IPS-15b (cell line): ENCODE data around the gene TM4SF20.
"Not testable (repeated sequence)": the region's sequence is repeated elsewhere in the genome, so short reads cannot be mapped to it uniquely, and the experiment has no call there.

Source experiments
- H3K27me3 ChIP-seq: one replicate; pipeline ENCODE4 v1.6.1; 2013; ENCODE audit warnings: low read length; ENCODE audit not compliant: control insufficient read depth, insufficient read depth
- H3K36me3 ChIP-seq: one replicate; pipeline ENCODE4 v1.6.1; 2013; ENCODE audit warnings: low read length; ENCODE audit not compliant: control insufficient read depth, insufficient read depth
- H3K4me1 ChIP-seq: one replicate; pipeline ENCODE4 v1.6.1; 2013; ENCODE audit warnings: mild to moderate bottlenecking, low read length; ENCODE audit not compliant: control insufficient read depth, insufficient read depth
- H3K4me3 ChIP-seq: one replicate; pipeline ENCODE4 v1.5.1; 2013; ENCODE audit warnings: low read depth, low read length
- H3K9ac ChIP-seq: one replicate; pipeline ENCODE4 v1.6.1; 2013; ENCODE audit warnings: low read depth, mild to moderate bottlenecking, low read length
- H3K9me3 ChIP-seq: one replicate; pipeline ENCODE4 v1.6.1; 2013; ENCODE audit warnings: mild to moderate bottlenecking, low read length; ENCODE audit not compliant: control insufficient read depth, insufficient read depth

The TM4SF20 gene

GRCh38 chr2:227394401-227394800, 15.3 kb upstream of the TM4SF20 start:
- Histone ChIP-seq H3K36me3 (no peaks in the 10 kb centered on the region), H3K9me3 (no peaks in the 10 kb centered on the region), H3K4me3 (no peak overlapping the region), H3K9ac (no peak overlapping the region), H3K4me1 (no peaks in the 10 kb centered on the region), H3K27me3 (no peaks in the 10 kb centered on the region)

GRCh38 chr2:227390468-227391256, 11.6 kb upstream of the TM4SF20 start:
- no peaks in the 10 kb centered on the region for H3K9me3 ChIP-seq
- no peaks in the 10 kb centered on the region for H3K36me3 ChIP-seq
- no peak overlapping the region for H3K9ac ChIP-seq
- H3K4me3 ChIP-seq = no peak overlapping the region
- no peaks in the 10 kb centered on the region for H3K27me3 ChIP-seq
- H3K4me1 ChIP-seq = no peaks in the 10 kb centered on the region

DNA sequence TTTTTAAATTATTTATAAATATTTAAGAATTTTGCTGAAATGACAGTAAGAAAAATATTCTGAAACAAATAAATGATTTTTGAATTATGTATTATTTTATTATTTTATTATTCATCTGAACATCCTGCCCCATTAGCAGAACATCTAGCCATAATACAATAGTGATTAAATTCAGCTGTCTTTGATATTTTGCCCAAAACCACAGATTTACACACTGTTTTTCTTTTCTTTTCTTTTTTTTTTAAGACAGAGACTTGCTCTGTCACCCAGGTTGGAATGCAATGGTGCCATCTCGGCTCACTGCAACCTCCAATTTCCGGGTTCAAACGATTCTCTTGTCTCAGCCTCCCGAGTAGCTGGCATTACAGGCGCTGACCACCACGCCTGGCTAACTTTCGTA, 10.6 kb upstream of the TM4SF20 start:
- no peaks in the 10 kb centered on the region for H3K27me3 ChIP-seq
- no peaks in the 10 kb centered on the region for H3K9me3 ChIP-seq
- H3K4me3 ChIP-seq = no peak overlapping the region
- no peak overlapping the region for H3K9ac ChIP-seq
- H3K4me1 ChIP-seq = no peaks in the 10 kb centered on the region
- no peaks in the 10 kb centered on the region for H3K36me3 ChIP-seq

DNA sequence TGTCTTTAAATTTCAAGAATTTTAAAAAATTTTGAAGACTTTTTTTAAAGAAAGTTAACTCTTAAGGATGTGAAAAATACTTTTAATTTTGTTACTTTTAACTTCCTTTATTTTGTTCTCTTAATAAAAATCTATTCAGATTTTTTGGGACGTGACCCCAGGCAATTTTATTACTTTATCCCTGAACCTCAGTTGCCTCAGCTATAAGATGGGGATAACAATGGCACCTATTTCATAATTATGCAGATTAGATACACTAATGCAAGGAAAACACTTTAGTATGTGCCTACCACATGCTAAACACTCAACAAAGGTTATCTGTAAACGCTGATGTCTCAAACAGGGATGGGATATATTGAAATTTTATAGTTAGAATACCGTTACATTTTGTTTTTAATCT, 10.1 kb upstream of the TM4SF20 start:
- Histone ChIP-seq H3K9ac (no peak overlapping the region), H3K36me3 (no peaks in the 10 kb centered on the region), H3K9me3 (no peaks in the 10 kb centered on the region), H3K27me3 (no peaks in the 10 kb centered on the region), H3K4me3 (no peak overlapping the region), H3K4me1 (no peaks in the 10 kb centered on the region)

- H3K9me3 ChIP-seq = no peaks in the 10 kb centered on the region
- no peaks in the 10 kb centered on the region for H3K36me3 ChIP-seq
- no peaks in the 10 kb centered on the region for H3K4me1 ChIP-seq
- H3K27me3 ChIP-seq = no peaks in the 10 kb centered on the region
- H3K9ac ChIP-seq = no peak overlapping the region
- H3K4me3 ChIP-seq = no peak overlapping the region
These were observed 9.5 kb upstream of the TM4SF20 start for GRCh38 chr2:227388537-227389011.

DNA sequence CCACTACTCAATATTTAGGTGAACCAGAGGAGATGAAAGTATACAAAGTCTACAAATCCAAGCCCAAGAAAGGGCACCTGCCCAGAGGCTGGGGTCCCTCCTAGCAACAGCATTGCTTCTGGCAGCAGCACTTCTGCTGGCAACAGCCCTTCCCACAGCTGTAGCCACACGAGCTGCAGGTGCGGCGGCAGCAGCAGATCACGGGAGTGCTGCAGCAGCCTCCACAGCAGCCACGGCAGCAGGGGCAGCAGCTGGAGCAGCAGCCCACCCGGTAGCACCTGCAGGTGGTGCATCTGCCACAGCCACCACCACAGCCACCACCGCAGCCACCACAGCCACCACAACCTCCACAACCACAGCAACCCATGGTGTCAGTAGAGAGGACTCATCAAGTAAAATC, 8.5 kb upstream of the TM4SF20 start, which contains the start of gene SCYGR1:
Gene SCYGR1, minus strand, starts transcription at position 367 of the 400 bp plus-strand sequence. Its CDS starts 0 bp downstream, at position 367.
- not testable (repeated sequence) for H3K36me3 ChIP-seq, H3K27me3 ChIP-seq, H3K4me1 ChIP-seq, H3K9ac ChIP-seq, H3K9me3 ChIP-seq, H3K4me3 ChIP-seq

DNA sequence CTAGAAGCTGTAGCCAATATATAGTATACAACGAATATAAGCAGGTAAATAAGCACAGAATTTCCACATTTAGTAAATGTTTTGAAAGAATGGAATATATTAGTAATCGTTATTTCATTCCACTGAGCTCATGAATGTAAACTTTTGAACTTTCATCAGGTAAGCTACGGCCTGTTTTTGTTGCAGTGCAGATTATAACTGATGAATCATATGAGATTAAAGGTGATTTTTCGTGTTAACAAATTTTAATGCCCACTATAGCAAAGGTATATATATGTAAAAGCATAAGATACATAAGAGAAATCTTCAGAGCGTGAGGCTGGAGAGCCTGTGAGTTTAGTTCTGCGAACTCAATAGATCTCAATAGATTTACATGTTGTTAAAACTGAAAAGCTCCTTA, 7.5 kb upstream of the TM4SF20 start:
- no peak overlapping the region for H3K9ac ChIP-seq
- no peaks in the 10 kb centered on the region for H3K4me1 ChIP-seq
- H3K9me3 ChIP-seq = no peaks in the 10 kb centered on the region
- H3K4me3 ChIP-seq = no peak overlapping the region
- H3K27me3 ChIP-seq = no peaks in the 10 kb centered on the region
- H3K36me3 ChIP-seq = no peaks in the 10 kb centered on the region

GRCh38 chr2:227383686-227384085, 4.6 kb upstream of the TM4SF20 start:
- Histone ChIP-seq H3K4me3 (no peak overlapping the region), H3K4me1 (no peaks in the 10 kb centered on the region), H3K9me3 (no peaks in the 10 kb centered on the region), H3K36me3 (no peaks in the 10 kb centered on the region), H3K27me3 (no peaks in the 10 kb centered on the region), H3K9ac (no peak overlapping the region)

GRCh38 chr2:227382241-227382835, 3.2 kb upstream of the TM4SF20 start:
- H3K4me1 ChIP-seq, H3K9ac ChIP-seq, H3K36me3 ChIP-seq, H3K4me3 ChIP-seq, H3K9me3 ChIP-seq, H3K27me3 ChIP-seq: not testable (repeated sequence)

DNA sequence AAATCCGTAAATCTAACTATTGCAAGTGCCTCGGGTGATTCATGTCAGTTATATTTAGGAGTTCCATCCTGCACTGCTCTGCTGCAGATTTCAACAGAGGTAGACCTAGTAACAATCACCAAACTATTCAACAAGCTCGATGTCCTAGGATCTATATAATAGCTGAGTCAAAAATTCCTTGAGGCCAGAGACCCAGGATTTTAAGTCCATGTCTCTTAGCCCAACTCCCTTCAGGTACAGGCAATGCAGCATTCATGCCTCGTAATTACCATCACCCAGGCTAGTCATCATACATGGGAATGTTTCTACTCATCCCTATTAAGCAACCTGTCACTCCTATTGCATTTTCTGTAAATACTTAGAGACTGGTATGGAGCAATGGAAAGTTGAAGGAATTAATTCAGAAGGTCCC, 729 bp downstream of the TM4SF20 start:
- no peaks in the 10 kb centered on the region for H3K36me3 ChIP-seq
- H3K27me3 ChIP-seq = no peaks in the 10 kb centered on the region
- no peaks in the 10 kb centered on the region for H3K9me3 ChIP-seq
- no peak overlapping the region for H3K4me3 ChIP-seq
- H3K9ac ChIP-seq = no peak overlapping the region
- no peaks in the 10 kb centered on the region for H3K4me1 ChIP-seq

- Histone ChIP-seq H3K9me3 (no peaks in the 10 kb centered on the region), H3K4me1 (no peaks in the 10 kb centered on the region), H3K36me3 (no peaks in the 10 kb centered on the region), H3K27me3 (no peaks in the 10 kb centered on the region), H3K9ac (no peak overlapping the region), H3K4me3 (no peak overlapping the region)
These were observed 1.4 kb downstream of the TM4SF20 start for GRCh38 chr2:227377467-227378351.
